Esophagus squamous epithelium (tissue), 4 donors: ENCODE measurements around the gene SYP.

ENCODE experiments used
- CTCF ChIP-seq, 6 experiments: fragments of 450-650 bp in 4 of 6; fragments of 200-600 bp in 2 of 6; sonication (generic) in 2 of 6; IDR thresholded peaks; one replicate each; pipeline ENCODE4 v1.5.1; 2016 to 2019; ENCODE audit warnings: antibody characterized with exemption in 6 of 6, mild to moderate bottlenecking in 4 of 6, moderate library complexity in 4 of 6
- POLR2A ChIP-seq, 4 donors: fragments of 450-650 bp; IDR thresholded peaks; one replicate each; pipeline ENCODE4 v1.6.1; 2017; ENCODE audit warnings: antibody characterized with exemption in 4 of 4, mild to moderate bottlenecking in 4 of 4, moderate library complexity in 3 of 4

GRCh38 chrX:49209434-49210251, 9.7 kb upstream of the SYP start:
- TF ChIP-seq CTCF (IDR thresholded peaks at IDR 0.05) (no peak), POLR2A (IDR thresholded peaks at IDR 0.05) (no peak)
